Measurements from ENCODE around the gene AIPL1. TPM values are rescaled to one million over a fixed set of nuclear protein-coding genes. Genes with fewer than 3 reads are reported as not detected.

AIPL1 gene
- total and polyA plus RNA-seq, 2 of the 13 experiments (the other 11 are each of a cell fraction or from before 2014, with no cell fraction given) = not detected

- TF ChIP-seq ZBTB40 (IDR thresholded peaks at IDR 0.05) = no peak
- TF ChIP-seq ZBTB40 (CRISPR knock-in tag; IDR thresholded peaks at IDR 0.05) = no peak; the same call in 1 of the 2 replicates
- TF ChIP-seq RBAK (CRISPR knock-in tag; IDR thresholded peaks at IDR 0.05) = no peak
- TF ChIP-seq CAMTA2 (CRISPR knock-in tag; IDR thresholded peaks at IDR 0.05; ENCODE audit: borderline replicate concordance) = no peak
- no peak for TF ChIP-seq ZNF256 (CRISPR knock-in tag; conservative IDR thresholded peaks at IDR 0.05)
- no peak; the same call in 1 of the 2 replicates for TF ChIP-seq ZNF331 (CRISPR knock-in tag; IDR thresholded peaks at IDR 0.05)
- no peak for TF ChIP-seq ZNF562 (CRISPR knock-in tag; IDR thresholded peaks at IDR 0.05; ENCODE audit: borderline replicate concordance)
- TF ChIP-seq NFKBIZ (CRISPR knock-in tag; IDR thresholded peaks at IDR 0.05) = no peak
- TF ChIP-seq TAF1 (CRISPR knock-in tag; IDR thresholded peaks at IDR 0.05) = peak; percentile 62
- no peak; the same call in 1 of the 2 replicates for TF ChIP-seq ZNF746 (CRISPR knock-in tag; IDR thresholded peaks at IDR 0.05)
- TF ChIP-seq PRDM4 (CRISPR knock-in tag; IDR thresholded peaks at IDR 0.05; ENCODE audit: borderline replicate concordance) = no peak
- TF ChIP-seq XRCC5 (optimal IDR thresholded peaks at IDR 0.05; ENCODE audit: low read length) = peak; percentile 67
- TF ChIP-seq SRSF4 (IDR thresholded peaks at IDR 0.05; ENCODE audit: low read depth, low read length, poor library complexity, severe bottlenecking) = no peak
- TF ChIP-seq ARHGAP35 (CRISPR knock-in tag; IDR thresholded peaks at IDR 0.05; ENCODE audit: borderline replicate concordance) = no peak
- peak; percentile 70 for TF ChIP-seq TBX2 (CRISPR knock-in tag; IDR thresholded peaks at IDR 0.05; ENCODE audit: borderline replicate concordance)
- TF ChIP-seq ZBTB44 (CRISPR knock-in tag; IDR thresholded peaks at IDR 0.05) = no peak
These were observed 9.0 kb upstream of the AIPL1 start, which contains the start of gene PIMREG (continued) for GRCh38 chr17:6443692-6444570.
